C4-2B (cell line): ENCODE results near the gene CACNA2D1.
"Not testable (repeated sequence)": the region's sequence is repeated elsewhere in the genome, so short reads cannot be mapped to it uniquely, and the experiment has no call there.

Experiments
- CTCF ChIP-seq: fragments of 450-650 bp; conservative IDR thresholded peaks from 2 replicates; pipeline ENCODE4 v1.5.1; 2017; ENCODE audit warnings: mild to moderate bottlenecking
- ZFX ChIP-seq: fragments of 450-650 bp; IDR thresholded peaks from 2 replicates; pipeline ENCODE4 v1.6.1; 2017

GRCh38 chr7:82140608-82141007 is 303.0 kb downstream of the CACNA2D1 start:
- TF ChIP-seq CTCF, ZFX: not testable (repeated sequence)
